IPS DF 4.7 (cell line): ENCODE results near the gene GPBP1.
A peak's percentile ranks its signal among the peaks of the same experiment; 100 is the strongest.
"Not testable (repeated sequence)": the region's sequence is repeated elsewhere in the genome, so short reads cannot be mapped to it uniquely, and the experiment has no call there.

Experiments used
- DNase-seq: peaks from one replicate; pipeline ENCODE4 v3.0.0-alpha.2; 2013; ENCODE audit warnings: low spot score; ENCODE audit errors: extremely low read depth

GPBP1 gene

DNA sequence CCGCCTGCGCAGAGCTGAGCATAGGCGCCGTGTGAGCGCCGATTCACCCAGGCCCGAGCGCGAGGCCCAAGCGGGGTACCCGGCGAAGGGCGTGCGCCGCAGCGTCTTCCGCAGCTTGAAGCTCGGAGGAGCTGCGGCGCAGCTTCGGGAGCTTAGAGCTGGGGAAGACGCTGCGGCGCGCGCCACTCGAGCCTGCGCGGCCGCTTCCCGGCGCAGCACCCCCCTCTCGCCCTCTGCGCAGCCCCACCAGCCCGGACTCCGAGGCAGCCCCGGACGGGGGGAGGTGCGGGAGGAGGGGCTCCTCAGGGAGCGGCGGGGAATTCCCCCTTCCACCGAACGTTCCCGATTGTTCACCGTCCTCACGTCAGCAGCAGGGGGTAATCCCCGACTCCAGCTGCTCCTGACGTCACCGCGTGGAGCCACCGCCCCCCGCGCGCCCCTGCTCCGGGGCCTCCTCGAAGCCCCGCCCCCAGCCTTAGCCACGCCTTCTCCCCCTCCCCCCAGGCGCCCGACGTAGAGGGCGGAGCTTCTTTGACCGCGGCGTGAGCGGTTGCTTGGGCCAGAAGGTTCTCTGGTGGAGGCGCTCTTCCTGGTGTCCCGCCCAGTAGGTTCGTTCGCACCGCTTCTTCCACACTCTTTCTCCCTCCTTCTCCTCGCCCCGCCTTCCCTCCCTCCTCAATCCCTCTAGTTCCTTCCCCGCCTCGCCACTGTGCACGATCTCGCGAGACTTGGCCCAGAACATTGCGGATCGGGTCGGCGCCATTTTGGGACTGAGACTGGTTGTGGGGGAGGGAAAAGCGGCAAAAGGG lies at the start of gene GPBP1:
GPBP1 (plus strand) TSS at position 741 of the 809 bp plus-strand sequence. CDS start 40,072 bp downstream, outside the sequence.
- DNase-seq: peak; percentile 87

DNA sequence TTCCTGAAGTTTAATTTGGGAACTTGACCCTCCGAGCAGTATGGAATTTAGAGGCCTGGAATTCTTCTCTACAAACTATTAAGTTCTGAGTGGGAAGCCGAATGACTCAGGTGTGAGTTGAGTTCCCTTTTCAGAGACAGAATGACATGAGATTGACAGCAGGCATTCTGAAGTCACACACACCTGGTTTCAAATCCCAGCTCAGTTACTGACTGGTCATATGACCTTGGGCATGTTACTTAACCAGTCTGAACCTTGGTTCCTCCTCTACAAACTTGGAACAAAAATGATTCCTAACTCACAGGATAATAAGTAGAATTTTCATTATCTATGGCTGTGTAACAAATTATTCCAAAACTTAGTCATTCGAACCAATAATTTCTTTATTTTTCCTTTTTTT lies 45.5 kb upstream of the GPBP1 start:
- DNase-seq: no peak

- no peak for DNase-seq
These were observed 40.3 kb upstream of the GPBP1 start for GRCh38 chr5:57133574-57133973.

DNA sequence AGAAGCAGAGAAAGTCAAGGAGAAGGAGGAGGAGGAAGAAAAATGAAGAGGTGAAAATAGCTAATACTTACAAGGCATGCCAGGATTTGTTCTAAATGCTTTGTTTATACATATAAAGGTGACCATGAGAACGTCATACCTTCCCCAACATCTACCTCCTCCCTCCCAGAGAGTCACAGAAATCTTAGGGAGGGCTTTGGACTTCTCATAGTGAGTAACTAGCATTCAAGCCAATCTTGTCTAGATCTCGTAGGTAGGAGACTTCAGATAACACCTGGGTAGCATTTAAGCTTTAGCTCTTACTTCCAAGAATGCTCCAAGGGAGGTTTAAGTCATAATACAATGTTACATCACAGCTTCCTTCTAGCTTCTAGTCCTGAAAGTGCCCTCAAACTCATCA lies 36.5 kb upstream of the GPBP1 start:
- no peak for DNase-seq

GRCh38 chr5:57152316-57152715 lies 21.5 kb upstream of the GPBP1 start:
- no peak for DNase-seq

- no peak for DNase-seq
These were observed 18.8 kb upstream of the GPBP1 start for GRCh38 chr5:57155033-57155432.

- DNase-seq: no peak
These were observed 16.7 kb upstream of the GPBP1 start for GRCh38 chr5:57157131-57157530.

DNA sequence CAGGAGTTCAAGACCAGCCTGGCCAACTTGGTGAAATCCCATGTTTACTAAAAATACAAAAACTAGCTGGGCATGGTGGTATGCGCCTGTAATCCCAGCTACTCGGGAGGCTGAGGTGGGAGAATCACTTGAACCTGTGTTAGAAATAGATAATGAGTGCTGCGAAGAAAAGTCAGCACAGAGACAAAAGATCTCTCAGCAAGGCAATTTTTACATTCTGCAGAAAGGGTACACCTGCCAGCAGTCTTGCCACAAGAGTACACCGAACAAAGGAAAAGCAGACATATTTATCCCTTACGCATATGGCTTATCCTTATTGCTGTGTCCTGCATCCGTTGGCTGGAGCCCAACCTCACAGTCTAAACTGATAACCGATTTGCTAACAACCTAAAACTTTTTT lies 16.2 kb upstream of the GPBP1 start:
- no peak for DNase-seq

- DNase-seq: no peak
These were observed 10.3 kb upstream of the GPBP1 start for GRCh38 chr5:57163553-57164006.

- no peak for DNase-seq
These were observed 9.7 kb upstream of the GPBP1 start for GRCh38 chr5:57164124-57164523.

GRCh38 chr5:57165171-57165570 lies 8.7 kb upstream of the GPBP1 start:
- not testable (repeated sequence) for DNase-seq

GRCh38 chr5:57166276-57166675 lies 7.6 kb upstream of the GPBP1 start:
- DNase-seq: no peak

GRCh38 chr5:57167201-57167600 lies 6.7 kb upstream of the GPBP1 start:
- DNase-seq: no peak

GRCh38 chr5:57170116-57170515 lies 3.7 kb upstream of the GPBP1 start:
- not testable (repeated sequence) for DNase-seq

DNA sequence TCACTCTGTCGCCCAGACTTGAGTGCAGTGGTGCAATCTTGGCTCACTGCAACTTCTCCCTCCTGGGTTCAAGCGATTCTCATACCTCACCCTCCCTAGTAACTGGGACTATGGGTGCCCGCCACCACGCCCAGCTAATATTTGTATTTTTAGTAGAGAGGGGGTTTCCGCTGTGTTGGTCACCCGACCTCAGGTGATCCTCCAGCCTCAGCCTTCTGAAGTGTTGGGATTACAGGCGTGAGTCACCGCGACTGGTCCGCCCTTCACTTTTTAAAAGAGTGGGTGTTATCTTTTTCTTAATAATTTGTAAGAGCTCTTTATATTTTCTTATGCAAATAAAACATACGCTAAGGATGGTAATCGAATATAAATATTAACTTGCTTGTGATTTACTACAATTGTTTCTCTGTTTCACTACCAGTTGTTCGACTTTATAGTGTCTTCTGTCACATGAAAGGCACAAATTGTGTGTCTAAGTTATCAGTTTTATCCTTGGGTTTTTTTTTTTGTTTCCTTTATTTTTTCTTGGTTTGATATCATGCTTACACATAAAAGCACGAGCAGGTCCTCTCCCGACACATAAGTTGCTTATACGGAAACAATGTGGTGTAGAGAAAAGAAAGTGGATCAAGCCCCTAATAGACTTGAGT lies 1.9 kb upstream of the GPBP1 start:
- no peak for DNase-seq

DNA sequence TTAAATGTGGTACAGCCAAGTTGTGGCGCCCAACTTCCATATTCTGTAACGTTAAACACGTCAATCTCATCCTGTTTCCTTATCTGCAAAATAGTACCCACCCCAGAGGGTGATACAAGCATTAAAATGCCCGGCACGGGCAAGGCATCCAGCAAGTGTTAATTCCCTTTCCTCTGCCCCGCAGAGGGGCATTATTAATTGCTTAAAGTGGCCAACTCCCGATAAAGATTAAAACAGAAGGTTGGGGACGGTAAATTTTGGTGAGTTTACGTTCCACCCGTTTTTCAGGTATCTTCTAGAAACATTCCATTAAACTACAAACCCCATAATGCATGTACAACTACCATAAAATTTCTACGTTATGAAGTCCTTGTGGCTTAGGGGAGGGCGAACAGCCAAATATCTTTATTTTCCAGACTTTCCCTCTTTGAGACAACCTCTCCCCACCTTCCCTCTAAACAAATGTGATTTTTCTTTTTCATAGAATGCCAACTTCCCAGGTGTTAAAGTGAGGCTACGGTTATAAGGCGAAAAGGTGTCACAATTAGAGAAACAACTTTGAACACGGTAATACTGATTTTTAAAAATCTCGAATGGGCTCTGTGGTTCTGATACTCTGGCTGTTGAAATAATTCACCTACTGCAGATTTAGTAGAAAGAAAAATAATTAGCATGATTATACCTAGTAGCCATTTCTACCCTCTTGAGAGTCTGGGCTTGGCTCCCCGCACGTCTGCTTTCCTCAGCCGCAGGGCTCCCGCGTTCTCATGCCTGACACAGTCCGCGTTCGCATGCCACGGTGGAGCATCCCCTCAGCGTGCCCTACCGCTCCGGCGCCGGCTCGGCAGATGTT lies 1.2 kb upstream of the GPBP1 start:
- DNase-seq: no peak

GRCh38 chr5:57174128-57174889 lies 450 bp downstream of the GPBP1 start:
- no peak for DNase-seq

- DNase-seq: no peak
These were observed 1.1 kb downstream of the GPBP1 start for GRCh38 chr5:57174890-57175510.

GRCh38 chr5:57175551-57176309 lies 1.9 kb downstream of the GPBP1 start:
- DNase-seq: no peak

DNA sequence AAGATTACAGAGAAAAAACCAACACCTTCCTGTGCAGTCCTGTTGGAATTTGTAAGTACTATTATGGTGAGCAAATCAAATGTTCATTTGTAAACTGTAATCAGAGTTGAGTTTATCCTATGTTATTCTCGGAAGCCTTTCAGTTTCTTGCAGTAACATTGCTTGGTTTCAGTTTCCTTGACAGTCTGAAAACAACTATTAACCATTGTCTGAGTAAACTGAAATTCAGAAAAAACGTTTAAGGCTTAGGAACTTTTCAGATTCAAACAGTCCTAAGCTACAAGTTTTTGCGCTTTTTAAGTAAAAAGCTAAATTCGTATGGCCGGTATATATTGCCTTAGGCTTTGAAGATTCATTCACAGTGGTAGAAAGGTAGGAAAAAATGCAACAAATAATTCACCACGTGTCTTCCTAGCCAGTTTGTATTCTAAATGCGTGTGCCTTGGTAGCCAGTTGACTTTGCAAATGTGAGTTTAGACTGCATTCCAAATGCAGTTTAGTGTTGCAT lies 2.5 kb downstream of the GPBP1 start:
- no peak for DNase-seq
